ENCODE results near the gene ECM1. TPM values are rescaled to one million over a fixed set of nuclear protein-coding genes. Genes with fewer than 3 reads are reported as not detected.

The ECM1 gene
- total and polyA plus RNA-seq, 2 of the 8 experiments (the other 6 are each of a cell fraction or from before 2014, with no cell fraction given): 0.95 to 0.98 TPM

GRCh38 chr1:150515328-150516049, 7.6 kb downstream of the ECM1 start, which contains the start of gene FALEC (continued):
- TF ChIP-seq YY1 (IDR thresholded peaks at IDR 0.05; ENCODE audit: low read depth, low read length) (no peak), ASH2L (IDR thresholded peaks at IDR 0.05; ENCODE audit: low read length) (peak; percentile 68), CBX5 (IDR thresholded peaks at IDR 0.05; ENCODE audit: low read depth, low read length) (no peak), POU5F1 (IDR thresholded peaks at IDR 0.05; ENCODE audit: low read depth, low read length) (no peak), HDAC2 (IDR thresholded peaks at IDR 0.05; ENCODE audit: borderline replicate concordance in 1 of 2, low read depth in 2 of 2, low read length in 2 of 2) (no peak), CTBP2 (IDR thresholded peaks at IDR 0.05; ENCODE audit: borderline replicate concordance, insufficient read depth, insufficient read length, low read length) (no peak)
